Activated CD4-positive, alpha-beta T cell treated with anti-CD3 and anti-CD28 coated beads, Interleukin-2, amount 50 U/mL, for 1 hour (primary cell): Measurements from ENCODE around the gene PRRT1B.

ENCODE experiments used
- DNase-seq: peaks from one replicate; pipeline ENCODE4 v3.0.0-alpha.2; 2020

PRRT1B gene

GRCh38 chr9:131601683-131602181 lies 56.4 kb downstream of the PRRT1B start:
- no peak for DNase-seq

- no peak for DNase-seq
Measured at GRCh38 chr9:131603199-131603598, 57.9 kb downstream of the PRRT1B start.

- no peak for DNase-seq
Measured at GRCh38 chr9:131603711-131604439, 58.6 kb downstream of the PRRT1B start.

DNA sequence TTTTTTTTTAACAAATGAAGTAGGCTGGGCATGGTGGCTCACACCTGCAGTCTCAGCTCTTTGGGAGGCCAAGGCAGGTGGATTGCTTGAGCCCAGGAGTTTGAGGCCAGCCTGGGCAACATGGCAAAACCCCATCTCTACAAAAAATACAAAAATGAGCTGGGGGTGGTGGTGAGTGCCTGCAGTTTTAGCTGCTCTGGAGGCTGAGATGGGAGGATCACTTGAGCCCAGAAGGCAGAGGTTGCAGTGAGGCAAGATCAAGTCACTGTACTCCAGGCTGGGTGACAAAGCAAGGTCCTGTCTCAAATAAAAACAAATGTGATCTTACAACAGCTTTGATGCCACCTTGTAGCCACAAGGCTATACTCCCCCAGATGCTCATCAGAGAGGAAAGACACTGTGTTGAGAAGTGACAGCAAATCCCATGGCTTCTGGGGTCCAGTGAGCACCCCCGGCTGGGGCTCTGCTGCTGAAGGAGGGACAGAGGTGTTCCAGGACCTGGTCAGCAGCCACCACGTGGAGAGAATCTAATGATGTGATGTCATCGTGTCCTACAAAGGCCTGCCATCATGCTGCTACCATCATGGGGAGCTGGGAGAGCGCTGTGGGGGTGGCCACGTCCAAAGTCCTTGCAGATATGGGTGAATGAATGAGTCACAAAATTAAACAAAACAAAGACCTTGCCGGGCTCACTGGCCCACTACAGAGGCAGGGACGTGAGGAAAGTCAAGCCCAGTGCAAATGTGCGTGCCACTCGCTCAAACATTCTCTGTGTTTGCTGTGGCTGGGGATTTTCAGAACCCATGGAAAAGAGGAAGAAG lies 60.7 kb downstream of the PRRT1B start:
- DNase-seq = no peak

- DNase-seq = no peak
Measured at GRCh38 chr9:131606896-131607567, 61.7 kb downstream of the PRRT1B start.

DNA sequence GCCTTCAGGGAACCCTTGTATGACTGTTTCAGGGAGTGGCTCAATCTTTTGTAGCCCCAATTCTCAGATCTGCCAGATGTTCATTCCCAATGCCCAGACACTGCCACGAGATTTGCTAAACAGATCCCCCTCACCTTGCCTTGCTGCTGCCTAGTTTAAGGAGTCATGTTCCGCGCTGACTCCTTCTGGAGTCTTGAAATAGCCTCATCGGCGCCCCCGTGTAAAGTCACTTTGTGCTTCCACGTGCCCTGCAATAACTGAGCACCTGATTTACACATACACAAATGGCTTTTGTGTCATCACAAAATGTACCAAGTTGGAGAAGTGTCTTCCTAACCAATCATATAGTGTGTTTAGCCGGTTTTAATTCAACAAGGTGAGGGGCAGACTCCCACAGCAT lies 62.3 kb downstream of the PRRT1B start:
- no peak for DNase-seq

DNA sequence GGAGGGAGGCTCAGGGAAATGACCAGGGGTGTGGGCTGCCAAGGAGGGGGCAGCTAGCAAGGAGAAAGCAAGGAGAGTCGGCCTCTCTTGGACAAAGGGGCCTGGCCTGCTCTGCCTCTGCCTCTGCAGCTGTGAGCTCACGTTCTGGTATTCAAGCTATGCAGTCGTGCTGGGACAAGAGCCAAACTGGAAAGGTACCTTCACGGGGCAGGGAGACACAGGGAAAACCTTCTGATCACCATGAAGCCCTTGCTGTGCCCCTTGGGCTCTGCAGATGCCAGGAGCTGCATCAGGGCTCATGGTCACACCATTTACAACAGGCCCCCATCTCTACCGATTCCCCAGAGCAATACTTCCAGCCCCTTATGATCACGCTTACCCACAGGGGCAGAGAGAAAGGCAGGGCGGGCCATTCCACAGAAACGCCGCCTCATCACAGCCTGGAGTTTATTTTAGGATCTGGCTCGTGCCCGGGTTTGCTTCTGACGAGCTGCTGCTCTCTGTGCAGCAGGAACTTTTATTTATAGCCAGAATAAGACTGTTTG lies 63.2 kb downstream of the PRRT1B start:
- no peak for DNase-seq
